Measurements from ENCODE around the gene PTMA. TPM values are rescaled to one million over a fixed set of nuclear protein-coding genes. Genes with fewer than 3 reads are reported as not detected.

Gene PTMA
- total RNA-seq, 1 donor = 545 TPM

DNA sequence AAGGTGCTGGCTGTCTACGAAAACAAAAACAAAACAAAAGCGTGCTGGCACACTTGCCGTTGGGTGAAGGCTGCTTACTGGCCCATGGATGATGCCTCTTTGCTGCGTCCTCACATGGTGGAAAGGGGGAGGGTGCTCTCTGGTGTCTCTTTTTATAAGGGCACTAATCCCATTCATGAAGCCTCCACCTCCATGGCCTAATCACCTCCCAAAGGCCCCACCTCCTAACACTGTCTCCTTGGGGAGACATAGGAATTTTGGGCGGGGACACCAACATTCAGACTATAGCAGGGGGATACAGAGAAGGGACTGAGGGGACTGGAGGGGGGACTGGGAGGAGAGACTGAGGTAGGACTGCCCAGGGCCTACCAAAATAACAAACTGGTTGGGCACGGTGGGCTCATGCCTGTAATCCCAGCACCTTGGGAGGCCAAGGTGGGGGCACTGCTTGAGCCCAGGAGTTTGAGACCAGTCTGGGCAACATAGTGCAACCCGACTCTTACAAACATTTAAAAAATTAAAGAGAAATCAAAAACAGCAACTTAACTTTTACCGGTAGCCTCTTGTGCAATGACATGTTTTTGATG, 14.5 kb downstream of the PTMA start:
- H3K36me3 ChIP-seq (ENCODE audit: insufficient read depth, low read length) = no peaks in the 10 kb centered on the region
- no peak overlapping the region for H2AFZ ChIP-seq (ENCODE audit: low read length)
- H3K4me3 ChIP-seq (ENCODE audit: insufficient read depth, low read length) = no peak overlapping the region
- no peaks in the 10 kb centered on the region for H3K27me3 ChIP-seq (ENCODE audit: insufficient read depth, low read length)
- no peak for DNase-seq (ENCODE audit: insufficient read length, low spot score, missing footprints)
- no peaks in the 10 kb centered on the region for H3K9me3 ChIP-seq (ENCODE audit: low read depth, low read length)
- H3K79me2 ChIP-seq (ENCODE audit: insufficient read depth, low read length) = no peaks in the 10 kb centered on the region
- no peaks in the 10 kb centered on the region for H4K20me1 ChIP-seq (ENCODE audit: insufficient read depth, low read length)
- peaks cover 4% of the 10 kb centered on the region for H3K4me1 ChIP-seq (ENCODE audit: insufficient read depth, low read length)
- TF ChIP-seq, protein P1, sequence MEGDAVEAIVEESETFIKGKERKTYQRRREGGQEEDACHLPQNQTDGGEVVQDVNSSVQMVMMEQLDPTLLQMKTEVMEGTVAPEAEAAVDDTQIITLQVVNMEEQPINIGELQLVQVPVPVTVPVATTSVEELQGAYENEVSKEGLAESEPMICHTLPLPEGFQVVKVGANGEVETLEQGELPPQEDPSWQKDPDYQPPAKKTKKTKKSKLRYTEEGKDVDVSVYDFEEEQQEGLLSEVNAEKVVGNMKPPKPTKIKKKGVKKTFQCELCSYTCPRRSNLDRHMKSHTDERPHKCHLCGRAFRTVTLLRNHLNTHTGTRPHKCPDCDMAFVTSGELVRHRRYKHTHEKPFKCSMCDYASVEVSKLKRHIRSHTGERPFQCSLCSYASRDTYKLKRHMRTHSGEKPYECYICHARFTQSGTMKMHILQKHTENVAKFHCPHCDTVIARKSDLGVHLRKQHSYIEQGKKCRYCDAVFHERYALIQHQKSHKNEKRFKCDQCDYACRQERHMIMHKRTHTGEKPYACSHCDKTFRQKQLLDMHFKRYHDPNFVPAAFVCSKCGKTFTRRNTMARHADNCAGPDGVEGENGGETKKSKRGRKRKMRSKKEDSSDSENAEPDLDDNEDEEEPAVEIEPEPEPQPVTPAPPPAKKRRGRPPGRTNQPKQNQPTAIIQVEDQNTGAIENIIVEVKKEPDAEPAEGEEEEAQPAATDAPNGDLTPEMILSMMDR (IDR thresholded peaks at IDR 0.05; ENCODE audit: extremely low read depth, low read depth, low read length) = no peak
- H3K4me2 ChIP-seq (ENCODE audit: insufficient read depth, low read length) = no peak overlapping the region
- no peak overlapping the region for H3K27ac ChIP-seq (ENCODE audit: low read depth, low read length)

DNA sequence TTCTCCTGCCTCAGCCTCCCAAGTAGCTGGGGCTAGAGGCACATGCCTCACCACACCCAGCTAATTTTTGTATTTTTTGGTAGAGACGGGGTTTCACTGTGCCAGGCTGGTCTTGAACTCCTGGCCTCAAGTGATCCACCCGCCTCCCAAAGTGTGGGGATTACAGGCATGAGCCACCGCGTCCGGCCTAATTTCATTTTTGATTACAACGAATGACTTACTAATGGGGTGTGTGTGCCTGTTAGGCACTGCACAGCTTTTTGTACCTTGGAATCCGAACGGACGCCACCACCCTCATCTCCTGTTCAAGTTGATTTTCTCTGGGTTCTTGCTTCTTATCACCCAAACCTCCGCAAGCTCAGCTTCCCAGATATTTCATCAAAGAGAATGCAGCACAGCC, 17.2 kb downstream of the PTMA start:
- no peak overlapping the region for H3K27ac ChIP-seq (ENCODE audit: low read depth, low read length)
- H4K20me1 ChIP-seq (ENCODE audit: insufficient read depth, low read length) = no peaks in the 10 kb centered on the region
- H3K27me3 ChIP-seq (ENCODE audit: insufficient read depth, low read length) = no peaks in the 10 kb centered on the region
- no peak overlapping the region for H3K4me3 ChIP-seq (ENCODE audit: insufficient read depth, low read length)
- H3K9me3 ChIP-seq (ENCODE audit: low read depth, low read length) = no peaks in the 10 kb centered on the region
- H2AFZ ChIP-seq (ENCODE audit: low read length) = no peak overlapping the region
- no peaks in the 10 kb centered on the region for H3K4me1 ChIP-seq (ENCODE audit: insufficient read depth, low read length)
- H3K4me2 ChIP-seq (ENCODE audit: insufficient read depth, low read length) = no peak overlapping the region
- TF ChIP-seq, protein P1 (IDR thresholded peaks at IDR 0.05; ENCODE audit: extremely low read depth, low read depth, low read length) = no peak
- no peak for DNase-seq (ENCODE audit: insufficient read length, low spot score, missing footprints)
- no peaks in the 10 kb centered on the region for H3K36me3 ChIP-seq (ENCODE audit: insufficient read depth, low read length)
- no peaks in the 10 kb centered on the region for H3K79me2 ChIP-seq (ENCODE audit: insufficient read depth, low read length)

DNA sequence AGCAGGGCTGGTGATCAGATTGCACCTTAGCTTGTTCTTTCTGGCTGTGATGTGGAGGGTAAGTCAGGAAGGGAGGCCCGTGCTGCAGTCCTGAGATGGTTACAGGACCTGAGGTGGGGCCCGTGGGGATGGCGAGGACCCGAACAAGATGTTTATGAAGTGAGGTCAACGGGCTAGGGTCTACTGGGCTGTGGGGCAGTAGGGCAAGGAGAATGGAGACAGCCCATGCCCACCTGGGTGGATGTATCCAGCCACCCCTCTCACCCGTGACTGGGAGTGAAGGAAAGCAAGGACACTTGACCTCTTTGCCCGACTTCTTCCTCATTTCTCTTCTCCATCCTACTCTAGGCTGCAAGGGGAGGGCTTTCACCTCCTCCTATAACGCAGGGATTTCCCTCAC, 18.0 kb downstream of the PTMA start:
- Histone ChIP-seq H2AFZ (ENCODE audit: low read length) (no peak overlapping the region), H3K36me3 (ENCODE audit: insufficient read depth, low read length) (no peaks in the 10 kb centered on the region), H3K27me3 (ENCODE audit: insufficient read depth, low read length) (no peaks in the 10 kb centered on the region), H3K4me3 (ENCODE audit: insufficient read depth, low read length) (no peak overlapping the region), H3K4me2 (ENCODE audit: insufficient read depth, low read length) (no peak overlapping the region), H3K79me2 (ENCODE audit: insufficient read depth, low read length) (no peaks in the 10 kb centered on the region), H4K20me1 (ENCODE audit: insufficient read depth, low read length) (no peaks in the 10 kb centered on the region), H3K27ac (ENCODE audit: low read depth, low read length) (no peak overlapping the region), H3K9me3 (ENCODE audit: low read depth, low read length) (no peaks in the 10 kb centered on the region), H3K4me1 (ENCODE audit: insufficient read depth, low read length) (no peaks in the 10 kb centered on the region)
- no peak for DNase-seq (ENCODE audit: insufficient read length, low spot score, missing footprints)
- TF ChIP-seq, protein P1 (IDR thresholded peaks at IDR 0.05; ENCODE audit: extremely low read depth, low read depth, low read length) = no peak

DNA sequence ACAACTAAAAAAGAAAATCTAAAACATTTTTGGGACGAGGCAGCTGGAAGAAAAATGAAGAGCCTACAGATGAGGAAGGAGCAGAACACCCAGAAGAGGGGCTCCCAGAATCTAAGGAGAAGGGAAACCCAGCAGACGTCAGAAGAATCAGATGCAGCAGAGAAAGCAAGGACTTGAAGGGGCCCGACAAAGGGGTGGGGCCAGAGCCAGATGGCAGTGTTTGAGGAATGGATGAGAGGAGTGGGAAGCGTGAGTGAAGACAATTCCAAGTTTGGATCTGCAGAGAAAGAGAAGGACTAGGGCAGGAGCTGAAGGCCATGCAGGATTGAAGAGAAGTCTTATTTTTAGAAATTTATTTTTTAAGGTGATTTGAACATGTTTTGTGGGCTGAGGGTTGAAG, 19.3 kb downstream of the PTMA start:
- Histone ChIP-seq H4K20me1 (ENCODE audit: insufficient read depth, low read length) (no peaks in the 10 kb centered on the region), H3K9me3 (ENCODE audit: low read depth, low read length) (no peaks in the 10 kb centered on the region), H3K36me3 (ENCODE audit: insufficient read depth, low read length) (no peaks in the 10 kb centered on the region), H3K27me3 (ENCODE audit: insufficient read depth, low read length) (no peaks in the 10 kb centered on the region), H2AFZ (ENCODE audit: low read length) (no peak overlapping the region), H3K4me2 (ENCODE audit: insufficient read depth, low read length) (no peak overlapping the region), H3K27ac (ENCODE audit: low read depth, low read length) (no peak overlapping the region), H3K4me1 (ENCODE audit: insufficient read depth, low read length) (no peaks in the 10 kb centered on the region), H3K79me2 (ENCODE audit: insufficient read depth, low read length) (no peaks in the 10 kb centered on the region), H3K4me3 (ENCODE audit: insufficient read depth, low read length) (no peak overlapping the region)
- TF ChIP-seq, protein P1 (IDR thresholded peaks at IDR 0.05; ENCODE audit: extremely low read depth, low read depth, low read length) = no peak
- no peak for DNase-seq (ENCODE audit: insufficient read length, low spot score, missing footprints)
